GM12892 (cell line): ENCODE data around the gene SCOC.

Source experiments
- POLR2A ChIP-seq: IDR thresholded peaks from 2 replicates; pipeline ENCODE4 v1.6.1; 2011; ENCODE audit warnings: low read depth, low read length, control low read depth
- POLR2AphosphoS5 ChIP-seq: IDR thresholded peaks from 2 replicates; pipeline ENCODE4 v1.6.1; 2011; ENCODE audit warnings: low read depth, low read length, control low read depth

GRCh38 chr4:140333523-140333922, 39.9 kb upstream of the SCOC start:
- TF ChIP-seq POLR2A (no peak), POLR2AphosphoS5 (no peak)
